GDM1 (cell line): Measurements from ENCODE around the gene DDRGK1.

ENCODE experiments used
- DNase-seq: peaks from one replicate; lab custom pipeline; 2025; lab: John Stamatoyannopoulos, UW

Gene DDRGK1

GRCh38 chr20:3204124-3204794 lies at the start of gene DDRGK1:
TSS of gene DDRGK1 (minus strand) at chr20:3204682. CDS start at chr20:3204627, 55 bp downstream.
- DNase-seq: peak; percentile 83

- DNase-seq: no peak
Observed at GRCh38 chr20:3251806-3252205, 47.3 kb upstream of the DDRGK1 start.

GRCh38 chr20:3250091-3250504 lies 45.6 kb upstream of the DDRGK1 start:
- no peak for DNase-seq

DNA sequence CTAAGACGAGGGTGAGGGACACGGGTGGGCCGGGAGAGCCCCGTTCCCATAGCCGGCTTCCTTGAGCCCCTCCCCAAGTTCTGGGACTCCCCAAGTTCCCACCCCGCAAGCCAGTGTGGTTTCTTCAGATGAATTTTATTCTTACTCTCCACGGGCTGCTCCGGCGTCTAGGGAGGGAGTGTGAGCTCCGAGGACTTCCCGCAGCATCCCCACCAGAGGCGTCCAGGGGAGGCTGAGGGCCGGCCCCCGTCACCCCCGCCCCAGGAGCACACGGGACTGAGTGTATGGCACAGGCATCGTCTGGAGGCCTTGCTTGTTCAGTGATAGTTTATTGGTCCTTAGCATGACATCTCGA lies 44.5 kb upstream of the DDRGK1 start:
- no peak for DNase-seq

GRCh38 chr20:3248167-3248992 lies 43.9 kb upstream of the DDRGK1 start:
- no peak for DNase-seq

- no peak for DNase-seq
Observed at GRCh38 chr20:3247638-3248037, 43.2 kb upstream of the DDRGK1 start.

GRCh38 chr20:3246682-3247081 lies 42.2 kb upstream of the DDRGK1 start:
- DNase-seq: no peak

DNA sequence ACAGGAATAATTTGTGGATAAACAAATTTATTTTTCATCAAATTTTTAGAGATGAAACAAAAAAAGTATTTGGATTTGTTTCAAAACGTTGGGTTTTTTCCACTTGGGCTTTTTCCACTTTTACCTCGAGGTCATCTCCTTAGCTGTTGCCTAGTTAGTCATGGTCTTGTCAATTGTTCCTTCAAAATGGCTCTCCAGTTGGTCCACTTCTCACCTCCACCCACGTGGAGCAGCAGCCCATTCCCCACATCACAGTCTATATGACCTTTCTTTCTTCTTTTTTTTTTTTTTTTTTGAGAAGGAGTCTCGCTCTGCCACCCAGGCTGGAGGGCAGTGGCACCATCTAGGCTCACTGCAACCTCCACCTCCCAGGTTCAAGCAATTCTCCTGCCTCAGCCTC lies 41.2 kb upstream of the DDRGK1 start:
- no peak for DNase-seq

DNA sequence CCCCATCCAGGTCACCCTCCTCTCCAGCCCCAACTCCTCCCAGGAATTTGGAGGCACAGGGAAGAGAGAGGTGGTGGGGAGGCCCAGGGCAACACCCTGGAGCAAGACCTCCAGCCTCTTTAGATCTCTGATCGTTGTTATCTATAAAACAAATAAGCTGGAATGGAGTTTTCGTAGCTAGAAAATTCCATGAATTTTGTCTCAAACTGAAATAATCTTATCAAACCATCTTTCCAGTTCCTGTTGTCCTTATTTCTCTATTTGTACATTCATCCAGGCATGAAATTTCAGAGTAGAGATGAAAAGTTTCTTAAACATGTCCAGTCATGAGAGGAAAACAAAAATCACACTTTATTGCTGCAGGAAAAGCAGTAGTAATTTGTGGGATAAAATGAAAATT lies 40.7 kb upstream of the DDRGK1 start:
- no peak for DNase-seq

DNA sequence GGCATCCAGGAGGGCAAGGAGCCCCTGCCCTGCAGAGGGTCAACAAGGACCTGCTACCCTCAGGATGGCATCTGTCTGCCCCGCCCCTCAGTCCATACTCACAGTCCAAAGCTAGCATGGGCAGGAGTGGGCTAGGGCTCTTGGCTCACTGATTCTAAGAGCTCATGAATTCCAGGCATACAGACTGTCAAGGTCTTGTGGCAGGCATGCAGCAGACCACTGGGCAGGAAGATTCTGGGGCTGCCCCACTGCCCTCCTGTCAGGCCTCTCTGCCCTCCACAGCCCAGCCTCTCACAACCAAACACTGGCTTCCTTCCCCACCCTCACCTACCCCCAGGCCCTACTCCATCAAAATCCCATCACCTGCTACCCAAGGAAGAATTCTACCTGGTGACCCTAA lies 40.1 kb upstream of the DDRGK1 start:
- no peak for DNase-seq

DNA sequence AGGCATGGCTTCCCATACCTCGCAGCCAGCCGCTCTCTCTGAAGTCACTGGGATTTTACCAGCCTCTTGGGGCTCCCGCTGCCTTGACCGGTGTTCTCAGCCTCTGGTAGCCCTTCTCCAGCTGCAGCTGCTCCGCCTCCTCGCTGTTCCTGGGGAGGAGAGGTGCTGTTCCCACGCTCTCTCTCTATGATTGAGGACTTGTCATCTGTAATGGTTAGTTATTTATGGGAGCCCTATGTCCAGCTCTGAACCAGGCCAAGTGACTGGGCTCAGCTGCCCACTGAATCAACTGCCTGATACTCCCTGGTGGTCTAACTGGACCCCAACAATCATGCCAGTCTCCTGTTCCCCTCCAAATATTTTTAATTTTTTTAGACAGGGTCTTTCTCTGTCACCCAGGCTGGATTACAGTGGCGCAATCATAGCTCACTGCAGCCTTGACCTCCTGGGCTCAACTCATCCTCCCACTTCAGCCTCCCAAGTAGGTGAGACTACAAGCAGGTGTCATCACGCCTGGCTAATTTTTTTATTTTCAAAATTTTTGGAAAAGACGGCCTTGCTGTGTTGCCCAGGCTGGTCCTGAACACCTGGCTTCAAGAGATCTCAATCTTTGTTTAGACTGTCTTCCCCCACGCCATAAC lies 39.4 kb upstream of the DDRGK1 start:
- DNase-seq: no peak

DNA sequence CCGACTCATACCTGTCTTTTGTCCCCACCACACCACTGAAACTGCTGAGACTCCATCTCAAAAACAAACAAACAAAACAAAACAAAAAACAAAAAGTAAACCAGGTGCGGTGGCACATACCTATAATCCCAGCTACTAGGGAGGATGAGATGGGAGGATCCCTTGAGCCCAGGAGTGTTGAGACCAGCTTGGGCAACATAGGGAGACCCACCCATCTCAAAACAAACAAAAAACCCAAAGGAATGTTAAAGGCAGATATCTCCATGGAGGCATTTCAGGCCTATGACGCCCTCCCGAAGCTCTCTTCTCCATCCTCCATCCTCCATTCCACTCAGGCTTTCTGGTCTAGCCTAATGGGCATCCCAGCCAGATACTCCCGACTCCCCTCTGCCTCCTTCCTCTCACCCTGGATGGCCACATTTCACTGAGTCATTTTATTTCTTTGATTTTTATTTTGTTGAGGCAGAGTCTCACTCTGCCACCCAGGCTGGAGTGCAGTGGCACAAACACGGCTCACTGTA lies 37.8 kb upstream of the DDRGK1 start:
- no peak for DNase-seq

GRCh38 chr20:3240776-3241363 lies 36.4 kb upstream of the DDRGK1 start:
- no peak for DNase-seq

- no peak for DNase-seq
Observed at GRCh38 chr20:3239867-3240775, 35.6 kb upstream of the DDRGK1 start.

- peak; percentile 51 for DNase-seq
Observed at GRCh38 chr20:3239026-3239866, 34.8 kb upstream of the DDRGK1 start, which contains the start of gene SLC4A11. TSS of gene SLC4A11 (minus strand) at chr20:3239190. CDS start at chr20:3239137, 53 bp downstream.

DNA sequence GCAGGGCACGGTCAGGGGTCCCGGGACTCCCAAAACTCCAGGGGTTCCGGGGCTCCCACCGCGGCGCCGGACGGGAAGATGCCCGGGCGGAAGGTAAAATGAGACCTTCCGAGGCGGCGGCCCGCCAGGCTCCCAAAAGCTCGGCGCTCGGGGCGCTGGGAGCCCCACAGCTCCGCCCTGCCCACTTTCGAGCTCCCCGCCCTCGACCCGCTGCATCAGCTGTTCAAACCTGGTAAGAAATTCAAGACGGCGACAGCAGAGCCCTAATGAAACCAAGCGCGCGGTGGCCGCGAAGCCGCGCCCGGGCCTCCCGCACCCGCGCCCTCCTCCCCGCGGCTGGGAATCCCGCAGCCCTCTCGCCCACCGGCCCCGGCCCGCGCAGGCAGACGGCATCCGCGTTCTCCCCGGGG lies 34.1 kb upstream of the DDRGK1 start:
- no peak for DNase-seq

GRCh38 chr20:3237958-3238615 lies 33.6 kb upstream of the DDRGK1 start:
- DNase-seq: no peak

DNA sequence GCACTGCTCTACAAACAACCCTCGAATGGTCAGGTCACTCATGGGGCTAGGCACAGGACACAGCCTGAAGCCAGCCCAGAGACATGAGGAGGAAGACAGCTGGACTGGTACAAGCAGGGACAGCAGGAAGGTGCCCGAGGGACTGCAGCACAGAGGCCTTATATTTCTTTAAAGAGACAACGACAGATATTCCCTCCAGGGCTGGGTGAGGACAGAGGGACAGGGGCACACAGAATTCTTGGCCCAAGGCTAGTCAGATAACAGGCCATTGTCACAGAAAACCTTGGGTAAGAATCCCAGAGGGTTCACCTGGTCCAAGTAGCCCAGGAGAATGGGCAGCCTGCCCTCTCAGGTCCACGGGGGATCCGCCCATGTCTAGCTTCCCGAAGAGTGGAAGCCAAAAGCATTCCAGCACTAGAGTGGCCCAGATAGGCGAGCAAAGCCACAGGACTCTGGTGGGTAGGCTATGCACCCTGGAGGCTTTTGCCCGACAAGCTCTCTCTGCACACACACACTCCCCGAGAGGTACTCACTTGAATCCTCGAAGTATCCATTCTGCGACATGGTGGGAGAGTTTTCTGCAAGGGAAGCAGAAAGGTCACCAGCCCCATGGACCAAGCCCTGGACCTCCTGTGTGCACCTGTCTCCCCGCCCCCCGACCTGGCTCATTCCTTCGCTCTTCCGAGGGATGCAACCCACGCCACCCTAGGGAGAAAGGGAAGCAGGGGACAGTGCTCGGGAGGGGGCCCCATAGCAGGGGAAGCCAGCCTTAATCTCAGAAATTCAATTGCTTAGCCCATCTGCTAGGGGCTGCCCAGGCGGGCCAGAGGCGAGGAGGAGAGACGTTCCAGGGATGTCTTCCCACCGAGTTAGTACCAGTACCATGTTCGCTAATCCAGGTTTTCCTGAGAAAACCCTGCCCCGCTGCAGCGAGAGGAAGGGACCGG lies 32.8 kb upstream of the DDRGK1 start:
- no peak for DNase-seq
